SHP77 treated with DMSO at 0.1 percent for 48 hours (cell line): ENCODE results near the gene HAUS3.
"Not testable (repeated sequence)": the region's sequence is repeated elsewhere in the genome, so short reads cannot be mapped to it uniquely, and the experiment has no call there.

Source experiments
- DNase-seq: peaks from one replicate; lab custom pipeline; 2025; lab: John Stamatoyannopoulos, UW

Gene HAUS3

DNA sequence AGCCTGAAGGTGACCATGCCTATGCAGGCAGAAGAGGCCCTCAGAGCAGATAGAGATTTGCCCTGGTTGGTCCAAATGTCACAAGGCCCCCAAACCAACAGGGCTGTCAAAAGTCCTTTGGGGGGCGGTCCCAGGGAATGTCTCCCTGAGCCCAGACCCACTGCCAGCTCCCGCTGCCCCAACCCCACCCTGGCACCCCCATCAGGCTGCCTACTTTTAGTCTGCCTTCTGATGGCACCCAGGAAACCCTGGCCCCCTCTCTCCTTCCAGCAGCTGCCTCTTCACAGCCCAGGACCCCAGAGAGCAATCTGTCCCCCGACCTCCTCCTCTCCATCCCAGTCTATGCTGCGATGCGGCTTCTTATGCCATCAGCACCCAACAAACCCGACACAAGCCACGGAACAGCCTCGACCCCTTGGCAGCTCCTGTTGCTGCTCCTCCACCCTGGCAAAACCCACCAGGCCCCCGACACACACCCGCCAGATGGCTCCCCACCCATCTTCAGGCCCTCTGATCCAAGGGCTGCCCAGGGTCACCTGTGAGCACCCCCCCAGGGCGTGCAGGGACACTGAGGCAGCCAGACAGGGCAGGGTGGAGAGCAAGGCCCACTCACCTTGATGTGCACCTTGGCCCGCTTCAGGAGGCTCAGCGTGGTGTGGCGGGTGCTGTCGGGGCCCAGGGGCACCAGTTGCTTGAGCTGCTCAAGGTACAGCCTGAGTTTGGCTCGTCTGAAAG is 10.0 kb upstream of the HAUS3 start:
- DNase-seq = no peak

DNA sequence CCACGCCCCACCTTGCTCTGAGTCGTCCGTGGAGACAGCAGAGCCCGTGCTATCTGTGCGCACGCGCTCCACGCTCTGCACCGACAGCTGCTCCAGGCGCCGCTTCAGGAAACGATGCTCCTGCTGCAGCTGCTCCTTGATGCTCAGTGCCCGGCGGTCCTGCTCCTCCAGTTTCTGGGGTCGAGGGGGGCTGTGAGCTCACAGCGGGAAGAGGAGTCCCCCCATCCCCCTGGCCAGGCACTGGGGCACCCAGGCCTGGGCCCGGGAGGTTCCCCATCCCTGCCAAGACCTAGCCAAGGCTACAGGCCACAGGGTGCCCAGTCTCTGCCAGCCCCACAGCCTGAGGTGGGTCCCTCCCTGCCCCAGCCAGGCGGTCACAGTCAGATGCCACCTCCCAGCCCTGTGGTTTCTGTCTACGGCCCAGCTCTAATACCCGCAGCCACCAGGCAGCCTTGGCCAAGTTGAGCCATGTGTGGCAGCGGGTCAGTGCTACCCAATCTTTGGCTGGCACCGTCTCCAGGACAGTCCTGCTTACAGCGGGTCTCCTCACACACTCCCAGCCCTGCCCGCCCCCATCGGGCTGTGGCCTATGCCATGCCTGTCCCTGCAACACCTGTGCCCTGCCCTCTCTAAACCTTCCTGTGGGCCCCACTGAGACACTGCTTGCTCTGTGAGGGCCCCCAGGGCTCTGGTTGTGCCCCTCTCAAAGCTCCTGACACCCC is 9.3 kb upstream of the HAUS3 start:
- no peak for DNase-seq

DNA sequence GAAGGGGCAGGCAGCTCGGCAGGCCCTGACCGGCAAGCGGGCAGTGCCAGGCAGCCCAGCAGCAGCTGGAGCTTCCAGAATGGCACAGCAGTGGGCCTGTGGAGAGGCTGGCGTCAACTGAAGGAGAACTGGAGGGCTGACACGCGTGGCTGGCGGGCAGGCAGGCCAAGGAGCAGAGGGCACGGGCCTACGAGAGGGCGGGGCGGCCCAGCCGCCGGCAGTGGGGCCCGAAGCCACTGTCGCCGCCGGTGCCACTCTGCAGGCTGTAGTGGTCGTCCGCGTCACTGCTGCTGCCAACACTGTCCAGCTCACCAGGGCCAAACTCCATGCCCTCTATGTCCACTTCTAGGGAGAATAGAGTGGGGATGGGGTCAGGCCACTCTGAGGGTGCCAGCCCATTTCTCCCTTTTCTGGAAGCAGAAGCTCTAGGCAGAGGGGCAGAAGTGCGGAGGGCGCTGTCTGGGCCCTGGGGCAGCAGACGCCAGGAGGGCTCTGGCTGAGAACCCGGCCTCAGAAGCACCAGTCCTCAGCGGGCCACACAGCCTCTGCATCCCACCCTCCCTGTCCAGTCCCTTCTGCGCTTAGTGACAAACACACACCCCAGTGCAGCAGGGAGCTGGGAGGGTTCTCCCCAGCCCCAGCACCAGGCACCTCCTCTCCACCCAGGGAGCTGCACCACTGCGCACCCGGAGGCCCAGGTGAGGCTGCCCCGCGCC is 8.6 kb upstream of the HAUS3 start:
- no peak for DNase-seq

DNA sequence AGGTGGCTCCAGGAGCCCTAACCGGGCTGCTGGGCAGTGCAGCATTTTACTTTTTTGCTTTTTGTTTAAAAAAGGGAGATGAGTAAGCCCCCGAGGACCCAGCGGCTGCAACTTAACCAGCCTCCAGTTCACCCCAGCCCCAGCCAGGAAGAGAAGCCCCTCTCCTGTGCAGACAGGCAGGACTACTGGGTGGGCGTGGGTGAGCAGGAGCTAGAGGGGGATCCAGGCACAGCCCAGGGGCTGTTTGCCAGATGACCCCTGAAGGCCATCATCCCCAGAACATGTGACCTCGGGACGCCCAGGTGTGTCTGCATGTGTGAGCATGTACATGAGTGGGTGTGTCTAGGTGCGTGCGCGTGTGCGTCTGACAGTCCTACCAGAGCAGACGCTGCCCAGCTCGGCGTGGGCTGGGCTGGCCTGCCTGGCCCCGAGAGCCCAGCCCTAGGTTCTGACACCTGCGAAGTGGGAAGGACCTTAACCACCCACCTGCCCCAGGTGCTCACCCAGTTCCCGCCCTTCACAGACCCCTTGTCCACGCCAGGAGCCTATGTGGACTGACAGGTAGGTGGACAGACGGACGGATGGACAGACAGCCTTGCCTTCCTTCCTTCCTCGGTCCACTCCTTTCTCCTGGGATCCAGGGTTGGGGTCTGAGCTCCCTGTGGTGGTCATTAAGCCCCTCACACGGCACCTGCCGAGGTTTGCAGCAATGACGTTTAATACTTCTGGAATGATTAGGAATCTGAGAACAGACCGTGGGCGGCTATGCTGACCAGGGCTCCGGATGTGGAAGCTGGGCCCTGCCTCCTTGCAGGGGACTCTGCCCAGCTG is 7.8 kb upstream of the HAUS3 start:
- DNase-seq = no peak

DNA sequence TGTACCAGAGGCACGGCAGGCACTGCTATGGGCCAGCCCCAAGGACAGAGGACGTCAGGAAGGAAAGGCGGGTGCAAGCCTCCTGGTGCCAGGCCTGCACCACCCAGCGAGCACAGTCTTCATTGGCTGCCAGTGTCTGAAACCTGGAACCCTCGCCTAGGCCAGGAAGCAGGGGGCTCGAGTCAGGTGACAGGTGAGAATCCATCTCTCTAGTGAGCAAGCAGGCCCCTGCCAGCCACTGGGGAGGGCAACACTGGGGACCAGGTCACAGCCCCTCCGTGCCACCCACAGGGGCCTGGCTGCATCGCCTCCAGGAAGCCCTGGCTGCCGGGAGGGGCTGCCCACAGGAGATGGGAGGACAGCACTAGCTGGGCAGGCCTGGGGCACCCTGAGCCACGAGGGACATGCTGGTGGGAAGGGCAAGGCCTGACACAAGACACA is 6.9 kb upstream of the HAUS3 start:
- no peak for DNase-seq

DNA sequence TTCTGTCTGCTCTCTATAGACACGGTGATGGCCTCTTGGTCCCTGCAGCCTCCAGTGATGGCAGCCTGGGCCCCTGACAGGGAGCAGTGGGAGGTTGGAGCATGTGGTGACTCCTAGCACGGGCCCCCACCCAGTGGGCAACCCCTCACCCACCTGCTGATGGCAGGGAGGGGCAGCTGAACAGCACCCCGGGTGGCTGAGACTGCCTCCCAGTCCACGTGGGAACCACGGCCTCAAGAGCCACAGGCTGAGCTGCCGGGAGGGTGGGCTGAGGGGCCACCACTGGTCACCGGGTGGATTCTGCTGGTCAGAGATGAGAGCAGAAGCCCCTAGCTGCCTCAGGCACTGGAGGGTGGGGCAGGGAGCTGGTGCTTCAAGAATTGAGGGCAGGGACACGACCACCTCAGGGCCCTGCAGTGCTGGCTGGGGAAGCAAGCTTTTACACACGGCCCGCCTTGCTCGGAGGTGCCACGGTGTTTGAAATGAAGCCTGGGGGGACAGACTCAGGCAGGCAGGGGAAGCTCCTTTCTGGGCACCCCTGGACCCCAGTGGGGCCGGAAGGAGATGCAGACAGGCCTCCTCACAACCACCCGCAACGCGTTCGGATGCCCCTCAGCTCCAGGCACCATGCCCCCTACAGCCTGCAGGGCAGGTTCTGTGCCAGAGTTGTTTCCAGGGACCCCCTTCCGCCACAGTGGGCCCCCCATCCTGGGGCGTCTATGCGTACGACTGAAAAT is 6.3 kb upstream of the HAUS3 start:
- DNase-seq = no peak

DNA sequence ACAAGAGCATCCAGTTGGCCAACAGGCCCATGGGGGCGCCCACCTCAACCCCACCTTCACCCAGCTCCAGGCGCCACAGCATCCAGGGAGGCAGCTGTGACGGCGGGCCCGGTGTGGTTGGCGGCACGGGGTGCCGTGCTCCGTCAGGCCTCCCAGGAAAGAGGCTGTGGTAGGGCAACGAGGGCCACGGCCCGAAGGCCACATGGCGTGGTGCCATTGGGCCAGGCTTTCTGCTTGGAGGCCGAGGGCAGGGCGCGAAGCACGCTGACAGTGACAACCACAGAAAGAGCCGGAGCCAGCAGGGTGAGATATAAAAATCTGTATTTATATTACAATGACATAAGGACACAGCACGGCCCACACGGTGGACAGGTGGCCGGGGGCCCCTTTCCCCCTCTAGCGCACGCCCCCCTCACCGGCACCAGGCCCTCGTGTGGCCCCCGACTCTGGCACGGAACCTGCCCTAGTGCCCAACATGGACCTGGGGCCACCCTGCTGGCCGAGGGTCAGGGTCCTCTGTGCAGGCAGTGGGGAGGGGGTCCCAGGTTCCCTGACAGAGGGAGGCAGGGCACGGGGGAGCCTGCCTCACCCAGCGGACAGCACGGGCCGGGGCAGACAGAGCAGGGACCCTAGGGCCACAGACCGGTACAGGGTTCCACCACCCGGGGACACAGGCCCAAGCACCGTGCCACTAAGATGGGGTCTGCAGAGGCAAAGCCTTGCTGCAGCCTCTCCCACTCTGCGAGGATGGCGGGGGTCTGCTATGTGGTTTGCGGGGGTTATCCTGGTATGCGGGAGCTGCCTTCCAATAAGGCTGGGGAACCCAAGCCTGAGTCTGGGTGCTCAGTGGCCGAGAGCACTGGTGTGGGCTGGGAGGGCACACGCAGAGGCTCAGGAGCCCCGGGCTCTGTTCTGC is 5.5 kb upstream of the HAUS3 start:
- no peak for DNase-seq

DNA sequence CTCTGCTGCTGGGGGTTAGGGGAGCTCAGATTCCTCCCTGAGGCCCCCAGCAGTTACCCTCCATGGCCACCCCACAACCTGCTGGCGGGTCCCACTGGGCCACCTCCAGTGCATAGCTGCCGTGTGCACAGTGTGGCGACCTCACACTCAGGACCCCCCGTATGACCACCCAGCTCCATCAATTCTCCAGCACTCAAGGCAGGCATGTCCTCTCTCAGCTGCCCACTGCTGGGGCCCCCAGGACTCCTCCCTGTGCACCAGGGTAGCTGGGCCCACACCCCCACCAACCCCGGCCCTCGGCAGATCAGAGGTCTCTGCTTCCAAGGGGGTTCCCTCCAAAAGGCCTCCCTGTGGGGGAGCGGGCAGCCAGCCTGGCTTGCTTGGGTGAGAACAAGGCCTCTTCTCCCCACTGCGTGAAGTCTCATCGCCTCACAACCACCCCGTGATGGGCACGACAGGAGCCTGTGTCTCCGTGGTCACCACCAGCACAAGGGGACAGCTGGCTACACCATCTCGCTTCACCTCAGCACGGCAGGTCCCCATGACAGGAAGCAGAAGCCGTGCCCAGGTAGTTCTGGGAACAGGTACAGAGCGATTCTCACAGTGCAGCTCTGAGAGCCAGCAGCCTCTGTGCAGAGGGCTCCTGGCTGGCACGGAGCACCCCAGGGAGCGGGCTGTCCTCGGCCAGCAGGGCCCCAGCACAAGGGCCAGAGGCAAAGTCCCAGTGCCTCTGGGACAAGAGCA is 4.6 kb upstream of the HAUS3 start:
- DNase-seq = no peak

DNA sequence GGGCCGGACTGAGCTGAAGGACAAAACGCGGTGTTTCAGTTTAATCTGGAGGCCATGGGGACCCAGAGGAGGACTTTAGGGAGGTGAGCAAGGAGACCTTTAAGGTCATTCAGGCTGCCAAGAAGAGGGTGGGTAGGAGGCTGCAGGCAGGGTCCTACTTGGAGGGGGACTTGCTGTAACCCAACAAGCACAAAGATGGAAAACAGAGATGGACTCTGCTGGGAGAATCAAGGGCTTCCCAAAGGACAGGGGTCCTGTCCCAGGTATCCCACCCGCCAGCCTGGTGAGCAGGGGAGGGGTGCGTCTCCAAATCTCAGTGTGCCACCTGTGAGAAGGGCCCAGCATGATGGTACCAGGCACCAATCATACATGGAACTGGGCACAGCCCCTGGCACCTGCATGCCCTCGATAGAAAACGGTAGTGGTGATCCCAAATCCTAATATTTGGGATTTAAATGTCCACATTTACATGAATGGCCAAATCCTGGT is 3.9 kb upstream of the HAUS3 start:
- DNase-seq = no peak

DNA sequence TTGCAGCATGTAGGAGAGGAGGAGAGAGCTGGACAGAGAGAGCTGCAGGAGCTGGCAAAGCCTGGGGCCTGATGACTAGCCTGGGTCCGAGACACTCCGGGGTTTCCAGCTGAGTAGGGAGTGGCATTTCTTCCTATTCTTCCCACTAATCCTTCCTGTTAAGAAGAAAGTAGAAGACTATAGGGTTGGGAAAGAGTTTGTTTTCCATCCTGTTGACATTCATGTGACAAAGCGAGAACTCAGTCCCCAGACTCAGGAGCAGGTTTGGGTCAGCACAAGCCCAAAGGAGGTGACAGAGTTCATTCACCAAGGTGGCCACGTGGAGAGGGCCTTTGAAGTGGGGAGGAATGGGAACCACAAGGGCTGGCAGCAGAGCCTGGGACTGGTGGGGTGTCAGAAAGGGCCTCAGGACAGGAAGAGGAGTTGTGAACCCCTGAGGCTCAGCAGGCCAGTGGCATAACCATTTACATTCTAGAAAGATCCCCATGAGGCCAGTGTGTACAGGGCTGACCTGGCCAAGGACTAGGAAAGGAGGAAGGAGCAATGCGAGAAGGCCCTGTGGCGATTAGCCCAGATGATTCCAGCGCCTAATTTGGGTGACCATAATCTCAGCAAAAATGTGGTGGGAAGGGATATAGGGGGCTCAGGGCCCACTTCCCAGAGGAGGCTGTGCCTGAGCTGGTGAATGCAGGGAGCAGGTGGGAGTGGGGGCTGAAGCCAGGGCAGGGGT is 3.3 kb upstream of the HAUS3 start:
- DNase-seq = no peak

DNA sequence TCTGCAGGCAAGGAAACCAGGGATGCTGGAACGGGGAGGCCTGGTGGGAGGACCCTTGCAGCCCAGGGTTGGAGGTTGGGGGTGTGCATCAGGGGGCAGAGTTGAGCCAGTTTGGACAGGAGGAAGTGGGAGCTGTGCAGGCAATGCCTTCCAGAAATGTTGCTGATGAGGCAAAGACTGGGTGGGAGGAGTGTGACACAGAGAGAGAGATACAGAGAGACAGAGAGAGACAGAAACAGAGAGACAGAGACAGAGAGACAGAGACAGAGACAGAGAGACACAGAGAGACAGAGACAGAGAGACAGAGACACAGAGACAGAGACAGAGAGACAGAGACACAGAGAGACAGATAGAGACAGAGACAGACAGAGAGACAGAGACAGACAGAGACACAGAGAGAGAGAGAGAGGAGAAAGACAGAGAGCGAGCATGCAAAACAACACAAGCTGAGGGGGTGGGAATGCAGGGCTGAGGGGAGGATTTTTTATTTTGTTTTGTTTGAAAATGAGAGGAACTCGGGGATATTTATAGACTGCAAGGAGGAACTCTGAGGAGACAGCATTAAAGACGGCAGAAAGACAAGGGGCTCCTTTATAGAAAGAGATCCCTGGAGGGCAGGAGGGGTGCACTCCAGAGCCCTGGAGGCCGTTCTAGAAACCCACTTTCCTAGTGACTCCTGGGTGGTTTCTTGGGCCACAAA is 1.9 kb upstream of the HAUS3 start:
- no peak for DNase-seq

DNA sequence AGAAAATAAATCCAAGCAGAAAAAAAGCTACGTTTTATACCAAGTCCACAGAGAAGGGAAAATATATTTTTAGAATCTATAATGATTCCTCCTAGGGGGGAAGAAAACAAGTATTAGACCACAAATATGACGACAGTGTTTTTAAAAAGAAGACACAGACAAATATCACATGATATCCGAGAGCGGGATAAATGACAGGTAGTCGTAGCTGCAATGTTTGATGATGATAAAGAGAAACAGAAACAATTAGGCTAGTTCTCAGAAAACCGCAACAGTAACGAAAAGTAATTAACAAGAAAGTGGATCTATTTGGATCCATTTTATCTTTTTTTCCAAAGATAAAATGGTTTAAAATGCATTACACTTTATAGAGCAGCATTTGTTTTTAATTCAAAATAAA is 918 bp downstream of the HAUS3 start:
- no peak for DNase-seq

DNA sequence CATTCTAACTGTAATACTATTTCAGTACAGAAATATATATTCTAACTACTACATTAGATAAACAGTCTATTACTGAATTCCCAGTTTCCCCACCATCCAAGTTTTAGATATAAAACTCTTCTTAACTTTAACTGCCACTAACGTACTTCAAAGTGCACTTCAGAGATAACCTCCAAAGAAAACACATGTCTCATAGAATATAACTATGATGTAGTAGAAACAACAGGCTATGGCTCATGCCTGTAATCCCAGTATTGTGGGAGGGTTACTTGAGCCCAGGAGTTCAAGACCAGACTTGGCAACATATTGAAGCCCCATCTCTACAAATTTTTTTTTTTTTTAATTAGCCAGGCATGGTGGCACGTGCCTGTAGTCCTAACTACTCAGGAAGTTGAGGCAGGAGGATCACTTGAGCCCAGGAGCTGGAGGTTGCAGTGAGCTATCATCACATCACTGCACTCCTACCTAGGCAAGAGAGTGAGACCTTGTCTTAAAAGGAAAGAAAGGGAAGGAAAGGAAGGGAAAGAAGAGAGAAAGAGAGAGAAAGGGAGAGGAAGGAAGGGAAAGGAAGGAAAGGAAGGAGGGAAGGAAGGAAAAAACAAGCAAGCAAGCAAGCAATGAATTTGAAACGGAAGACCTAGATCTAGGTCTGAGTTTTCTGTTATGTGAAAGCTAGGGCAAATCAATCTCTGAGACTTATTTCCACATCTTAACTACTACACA is 4.8 kb downstream of the HAUS3 start:
- DNase-seq = no peak

DNA sequence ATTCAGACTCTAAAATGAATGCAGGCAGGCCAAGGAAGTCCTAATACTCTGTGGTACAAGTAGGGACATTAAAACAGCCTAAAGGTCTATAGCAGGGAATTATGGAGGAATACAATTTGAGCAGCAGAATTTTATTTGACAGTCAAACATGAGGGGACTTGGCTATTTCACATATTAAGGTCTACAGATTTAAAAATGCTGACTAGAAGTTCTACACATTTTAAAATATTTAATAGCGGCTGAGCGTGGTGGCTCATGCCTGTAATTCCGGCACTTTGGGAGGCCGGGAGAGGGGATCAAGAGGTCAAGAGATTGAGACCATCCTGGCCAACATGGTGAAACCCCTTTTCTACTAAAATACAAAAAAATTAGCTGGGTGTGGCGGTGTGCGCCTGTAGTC is 10.8 kb downstream of the HAUS3 start:
- DNase-seq = no peak

DNA sequence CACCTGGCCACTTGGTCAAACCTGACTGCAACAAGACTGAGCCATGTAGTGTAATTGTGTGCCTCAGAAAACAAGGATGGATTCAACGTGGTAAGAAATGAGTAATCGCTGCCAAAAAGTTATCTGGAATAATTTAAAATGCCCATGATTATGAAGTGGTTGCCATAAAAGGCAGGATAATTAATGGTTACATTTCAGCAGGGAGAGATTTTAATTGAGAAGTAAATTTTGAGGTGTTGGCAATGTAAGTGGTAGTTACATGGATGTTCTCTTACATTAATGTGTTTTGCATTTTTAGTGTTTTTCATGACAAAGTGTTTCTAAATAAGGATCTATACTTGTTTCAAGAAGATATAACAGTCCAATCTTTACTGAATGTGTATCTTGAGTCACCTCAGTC is 15.7 kb downstream of the HAUS3 start:
- DNase-seq = no peak

DNA sequence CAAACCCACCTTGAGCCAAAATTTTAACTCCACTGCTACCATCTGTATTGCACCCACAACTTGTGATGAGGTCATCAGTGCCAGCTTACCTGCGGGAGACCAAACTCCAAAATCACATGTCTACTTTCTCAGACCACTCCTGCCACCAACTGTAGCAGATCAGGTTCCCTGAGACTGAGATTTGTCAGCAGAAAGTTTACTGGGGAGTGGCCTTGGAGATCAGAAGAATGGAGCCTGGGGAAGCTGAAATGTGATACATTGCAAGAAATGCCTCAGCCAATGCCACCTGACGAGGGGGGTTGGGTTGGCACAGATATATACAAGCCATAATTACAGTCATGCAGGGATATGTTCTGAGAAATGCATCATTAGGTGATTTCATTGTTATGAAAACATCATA is 19.1 kb downstream of the HAUS3 start:
- DNase-seq = no peak

DNA sequence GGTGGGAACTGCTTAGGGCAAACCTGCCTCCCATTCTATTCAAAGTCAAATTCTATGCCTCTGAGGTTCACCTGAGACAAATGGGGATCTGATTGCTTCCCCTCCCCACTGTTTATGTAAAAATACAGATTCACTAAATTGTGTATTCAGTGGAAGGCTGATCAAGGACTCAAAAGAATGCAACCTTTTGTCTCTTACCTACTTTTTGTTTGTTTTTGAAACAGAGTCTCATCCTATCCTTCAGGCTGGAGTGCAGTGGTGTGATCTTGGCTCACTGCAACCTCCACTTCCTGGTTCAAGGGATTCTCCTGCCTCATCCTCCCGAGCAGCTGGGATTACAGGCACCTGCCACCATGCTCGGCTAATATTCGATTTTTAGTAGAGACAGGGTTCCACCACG is 20.5 kb downstream of the HAUS3 start:
- DNase-seq = not testable (repeated sequence)
